SK-N-MC (cell line): ENCODE measurements around the gene ASCC2.

Source experiments
- FOXP2 ChIP-seq: optimal IDR thresholded peaks from 2 replicates; pipeline ENCODE3; 2011; ENCODE audit warnings: mild to moderate bottlenecking, moderate library complexity; ENCODE audit not compliant: insufficient read depth; ENCODE audit errors: extremely low read length, control extremely low read depth
- POLR2AphosphoS5 ChIP-seq: IDR thresholded peaks from 2 replicates; pipeline ENCODE4 v1.6.1; 2012; ENCODE audit warnings: mild to moderate bottlenecking, low read depth, low read length, borderline replicate concordance

DNA sequence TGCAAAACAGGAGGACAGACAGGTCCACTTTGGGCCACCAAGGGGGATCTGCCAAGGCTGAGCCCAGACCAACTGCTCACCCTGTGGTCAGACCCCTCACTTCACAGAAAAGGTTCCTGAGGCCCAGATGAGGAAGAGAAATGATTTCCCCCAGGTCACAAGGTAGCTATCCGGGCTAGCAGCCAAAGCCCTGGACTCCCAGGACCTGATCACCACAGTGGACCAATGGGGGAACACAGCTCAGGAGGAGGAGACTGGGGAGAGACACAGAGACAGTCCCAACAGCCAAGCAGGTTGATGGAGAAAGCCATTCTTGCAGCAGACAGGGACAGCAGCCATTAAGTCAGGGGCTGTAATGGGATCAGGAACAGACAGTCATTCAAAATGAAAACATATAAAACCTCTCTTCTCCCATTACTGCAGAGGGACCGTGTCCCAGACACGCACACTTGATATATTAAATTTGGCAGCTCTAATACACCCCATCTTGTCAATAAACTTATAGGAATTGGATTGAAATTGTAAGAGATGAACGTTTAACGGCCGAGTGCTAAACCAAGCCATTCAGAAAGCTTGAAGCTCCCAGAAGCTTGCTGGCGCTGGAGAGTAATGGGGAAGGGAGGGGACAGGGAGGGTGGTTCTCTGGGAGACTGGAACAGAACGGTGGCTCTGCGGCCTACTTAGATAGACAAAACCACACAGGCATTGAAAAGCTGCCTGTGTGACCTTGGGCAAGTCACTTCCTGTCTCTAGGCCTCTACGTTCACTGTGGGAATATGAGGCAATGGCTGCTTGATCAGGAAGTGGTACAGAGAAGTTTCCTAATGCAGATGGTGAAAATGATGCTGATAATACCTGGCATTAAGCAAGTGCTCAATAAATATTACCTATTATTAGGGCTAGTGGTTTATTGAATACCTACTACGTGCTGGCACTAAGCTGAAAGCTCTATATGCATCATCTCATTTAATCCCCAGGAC, 87.2 kb downstream of the ASCC2 start:
- no peak for TF ChIP-seq FOXP2
- no peak for TF ChIP-seq POLR2AphosphoS5
